ENCODE data around the gene TNRC6C. TPM values are rescaled to one million over a fixed set of nuclear protein-coding genes. Genes with fewer than 3 reads are reported as not detected.

Gene TNRC6C
- total RNA-seq, 4 donors from 2014 or later: 4.8 to 14.5 (median 11.6) TPM

GRCh38 chr17:78124836-78125137 lies 166.3 kb downstream of the TNRC6C start:
- WGBS: 86% methylated on average over 7 of the region's 12 CpGs
- Histone ChIP-seq H3K4me3 (no peak overlapping the region), H3K27ac (no peak overlapping the region), H3K36me3 (peaks cover 53% of the 10 kb centered on the region), H3K27me3 (no peaks in the 10 kb centered on the region), H3K9me3 (no peaks in the 10 kb centered on the region), H3K4me1 (peaks cover 56% of the 10 kb centered on the region)
- TF ChIP-seq EP300 (IDR thresholded peaks at IDR 0.05) (no peak), POLR2A (IDR thresholded peaks at IDR 0.05) (no peak), POLR2AphosphoS5 (IDR thresholded peaks at IDR 0.05) (no peak), CTCF (IDR thresholded peaks at IDR 0.05) (no peak)
- no peak for DNase-seq (ENCODE audit: low spot score in 2 of 2)

DNA sequence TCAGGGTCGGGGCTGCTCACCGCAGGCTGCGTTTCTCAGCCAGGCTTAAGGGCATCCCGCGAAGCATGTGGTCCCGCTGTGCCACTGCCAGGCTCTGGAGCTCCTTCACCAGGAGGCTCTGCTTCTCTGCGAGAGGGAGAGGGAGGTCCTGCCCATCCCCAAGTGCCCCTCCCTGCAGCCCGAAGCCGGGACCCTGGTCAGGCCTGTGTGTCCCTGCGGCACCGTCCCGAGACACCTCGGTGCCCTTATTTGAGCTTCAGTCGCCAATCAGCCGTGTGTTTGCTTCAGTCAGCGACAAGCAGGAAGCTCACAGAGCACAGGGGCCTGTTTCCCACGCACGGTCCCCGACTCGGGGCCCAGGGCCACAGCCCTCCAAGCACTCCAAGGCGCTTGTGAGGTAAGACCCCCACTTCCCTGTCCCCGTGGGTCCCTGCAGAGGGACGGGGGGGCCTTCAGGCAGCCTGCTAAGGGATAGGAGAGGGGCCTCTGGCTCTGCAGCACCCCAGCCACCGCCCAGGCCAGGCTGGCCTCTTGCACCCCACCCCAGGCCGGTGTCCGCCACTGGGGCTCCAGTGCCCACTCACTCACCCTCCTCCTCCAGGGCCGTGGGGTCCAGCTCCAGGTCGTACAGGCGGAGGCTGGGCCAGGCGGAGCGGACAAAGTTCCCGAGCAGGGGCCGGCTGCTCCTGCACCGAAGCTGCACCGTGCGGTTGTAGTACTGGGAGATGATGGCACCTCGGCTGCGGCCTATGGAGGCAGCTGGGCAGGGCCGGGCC lies 166.8 kb downstream of the TNRC6C start:
- 73% methylated on average over 5 of the region's 39 CpGs for WGBS
- H3K9me3 ChIP-seq: no peaks in the 10 kb centered on the region
- peaks cover 61% of the 10 kb centered on the region for H3K4me1 ChIP-seq
- TF ChIP-seq EP300 (IDR thresholded peaks at IDR 0.05) (no peak), POLR2AphosphoS5 (IDR thresholded peaks at IDR 0.05) (no peak), CTCF (IDR thresholded peaks at IDR 0.05) (no peak), POLR2A (IDR thresholded peaks at IDR 0.05) (no peak)
- peak in 1 of 2 donors; percentile 63 for DNase-seq (ENCODE audit: low spot score in 2 of 2)
- no peaks in the 10 kb centered on the region for H3K27me3 ChIP-seq
- H3K27ac ChIP-seq: peak overlapping the region; percentile 5
- H3K36me3 ChIP-seq: peaks cover 53% of the 10 kb centered on the region
- H3K4me3 ChIP-seq: no peak overlapping the region

GRCh38 chr17:78125976-78126894 lies 167.7 kb downstream of the TNRC6C start:
- Histone ChIP-seq H3K4me1 (peaks cover 69% of the 10 kb centered on the region), H3K36me3 (peaks cover 46% of the 10 kb centered on the region), H3K4me3 (peak overlapping the region; percentile 69), H3K9me3 (no peaks in the 10 kb centered on the region), H3K27me3 (no peaks in the 10 kb centered on the region), H3K27ac (peak overlapping the region; percentile 5)
- no peak for TF ChIP-seq POLR2AphosphoS5 (IDR thresholded peaks at IDR 0.05)
- TF ChIP-seq POLR2A (IDR thresholded peaks at IDR 0.05): no peak
- TF ChIP-seq CTCF (IDR thresholded peaks at IDR 0.05): no peak
- TF ChIP-seq EP300 (IDR thresholded peaks at IDR 0.05): no peak
- no peak for DNase-seq (ENCODE audit: low spot score in 2 of 2)
- WGBS: 100% methylated on average over 5 of the region's 25 CpGs

- H3K27me3 ChIP-seq: no peaks in the 10 kb centered on the region
- H3K27ac ChIP-seq: peak overlapping the region; percentile 89
- no peak for DNase-seq (ENCODE audit: low spot score in 2 of 2)
- TF ChIP-seq CTCF (IDR thresholded peaks at IDR 0.05): no peak
- no peak for TF ChIP-seq POLR2AphosphoS5 (IDR thresholded peaks at IDR 0.05)
- TF ChIP-seq POLR2A (IDR thresholded peaks at IDR 0.05): no peak
- no peak for TF ChIP-seq EP300 (IDR thresholded peaks at IDR 0.05)
- peaks cover 75% of the 10 kb centered on the region for H3K4me1 ChIP-seq
- WGBS: 70% methylated on average over 4 of the region's 6 CpGs
- no peaks in the 10 kb centered on the region for H3K9me3 ChIP-seq
- peak overlapping the region; percentile 69 for H3K4me3 ChIP-seq
- H3K36me3 ChIP-seq: peaks cover 39% of the 10 kb centered on the region
Observed at GRCh38 chr17:78126895-78127238, 168.4 kb downstream of the TNRC6C start.

All from suprapubic skin (tissue), 4 donors.